NOMO-1 (cell line): ENCODE results near the gene TRIM14.
A peak's percentile ranks its signal among the peaks of the same experiment; 100 is the strongest.

Experiments
- DNase-seq, 2 experiments: peaks; one replicate each; lab custom pipeline; 2025; ENCODE audit not compliant: unreplicated experiment in 2 of 2; lab: John Stamatoyannopoulos, UW

The TRIM14 gene, protein sequence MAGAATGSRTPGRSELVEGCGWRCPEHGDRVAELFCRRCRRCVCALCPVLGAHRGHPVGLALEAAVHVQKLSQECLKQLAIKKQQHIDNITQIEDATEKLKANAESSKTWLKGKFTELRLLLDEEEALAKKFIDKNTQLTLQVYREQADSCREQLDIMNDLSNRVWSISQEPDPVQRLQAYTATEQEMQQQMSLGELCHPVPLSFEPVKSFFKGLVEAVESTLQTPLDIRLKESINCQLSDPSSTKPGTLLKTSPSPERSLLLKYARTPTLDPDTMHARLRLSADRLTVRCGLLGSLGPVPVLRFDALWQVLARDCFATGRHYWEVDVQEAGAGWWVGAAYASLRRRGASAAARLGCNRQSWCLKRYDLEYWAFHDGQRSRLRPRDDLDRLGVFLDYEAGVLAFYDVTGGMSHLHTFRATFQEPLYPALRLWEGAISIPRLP

GRCh38 chr9:98118640-98119601, at the start of gene TRIM14:
TRIM14 (minus strand) TSS chr9:98119222; CDS start chr9:98119188, 34 bp downstream.
- peak; percentile 57 to 71 for DNase-seq

DNA sequence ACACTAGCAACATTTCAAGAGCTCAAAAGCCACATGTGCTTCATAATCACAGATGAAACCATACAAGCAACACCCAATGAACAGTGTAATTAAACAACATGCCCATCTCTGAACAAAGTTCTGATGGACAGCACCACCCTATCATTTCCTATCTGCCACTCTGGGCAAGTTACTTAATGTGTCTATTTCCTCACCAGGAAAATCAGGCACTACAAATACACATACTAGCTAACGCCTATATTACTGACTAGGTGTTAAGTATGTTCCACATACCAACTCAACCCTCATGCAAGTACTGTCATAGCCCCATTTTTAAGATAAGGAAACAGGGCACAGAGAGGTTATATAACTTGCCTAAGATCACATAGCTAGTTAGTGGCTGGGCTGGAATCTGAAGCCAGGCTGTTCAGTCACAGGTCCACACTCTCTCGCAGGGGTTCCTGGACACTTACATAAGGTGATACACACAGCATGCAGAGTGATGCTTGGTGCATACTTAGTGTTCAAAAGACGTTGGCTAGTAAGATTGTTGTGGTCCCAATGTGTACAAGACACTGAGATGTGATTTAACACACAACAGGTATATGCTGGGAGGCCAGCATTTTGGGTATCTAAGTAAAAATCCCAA, 49.2 kb upstream of the TRIM14 start:
- DNase-seq = no peak

DNA sequence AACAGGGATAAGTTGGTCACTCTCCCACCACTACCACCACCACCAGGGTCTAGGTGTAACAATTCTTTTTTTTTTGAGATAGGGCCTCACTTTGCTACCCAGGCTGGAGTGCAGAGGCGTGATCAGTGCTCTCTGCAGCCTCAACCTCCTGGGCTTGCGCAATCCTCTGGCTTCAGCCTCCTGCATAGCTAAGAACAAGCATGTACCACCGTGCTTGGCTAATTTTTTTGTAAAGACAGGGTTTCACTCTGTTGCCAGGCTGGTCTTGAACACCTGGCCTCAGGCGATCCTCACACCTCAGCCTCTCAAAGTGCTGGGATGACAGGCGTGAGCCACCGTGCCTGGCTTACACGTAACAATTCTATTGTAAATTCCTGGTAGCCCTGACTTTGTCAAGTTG, 45.9 kb upstream of the TRIM14 start:
- no peak for DNase-seq

DNA sequence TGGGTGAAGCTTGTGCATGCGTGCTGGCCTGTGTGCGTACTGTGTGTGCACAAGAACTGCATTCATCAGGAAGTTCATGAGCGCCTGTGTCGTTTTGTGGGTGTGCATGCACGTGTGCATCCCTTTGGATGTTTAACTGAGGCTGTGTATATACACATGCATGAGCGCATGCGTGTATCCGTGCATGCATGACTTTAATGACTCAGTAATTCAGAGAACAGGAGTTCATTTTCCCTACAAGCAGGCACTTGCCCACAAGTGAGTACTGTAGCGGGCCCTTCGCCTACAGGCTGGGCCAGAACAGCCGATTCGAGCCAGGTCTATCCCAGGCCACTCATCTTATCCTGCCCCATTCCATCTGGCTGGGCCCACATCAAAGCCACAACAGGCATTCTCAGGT, 43.6 kb upstream of the TRIM14 start:
- DNase-seq = no peak

GRCh38 chr9:98161851-98162250, 42.8 kb upstream of the TRIM14 start:
- DNase-seq = no peak

- DNase-seq = no peak
Observed at GRCh38 chr9:98159790-98160189, 40.8 kb upstream of the TRIM14 start.

DNA sequence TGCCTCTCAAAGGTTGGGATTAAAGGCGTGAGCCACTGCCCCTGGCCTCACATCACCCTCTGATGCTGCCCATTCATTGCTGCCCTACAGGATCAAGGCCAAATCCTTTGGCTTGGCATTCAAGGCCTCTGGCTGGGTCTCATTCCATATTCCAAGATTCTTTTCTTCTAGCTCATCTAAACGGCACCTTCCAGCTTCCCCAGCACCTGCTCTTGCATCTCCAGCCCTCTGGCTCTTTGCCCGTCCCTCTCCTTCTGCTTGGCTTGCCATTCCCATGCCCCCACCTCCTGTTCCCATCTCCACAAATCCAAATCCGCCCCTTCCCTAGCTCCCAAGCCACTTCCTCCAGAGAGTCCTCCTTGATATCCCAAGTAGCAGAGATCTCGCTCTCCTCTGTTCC, 40.3 kb upstream of the TRIM14 start:
- no peak for DNase-seq

- DNase-seq = no peak
Observed at GRCh38 chr9:98158071-98158831, 39.2 kb upstream of the TRIM14 start.

DNA sequence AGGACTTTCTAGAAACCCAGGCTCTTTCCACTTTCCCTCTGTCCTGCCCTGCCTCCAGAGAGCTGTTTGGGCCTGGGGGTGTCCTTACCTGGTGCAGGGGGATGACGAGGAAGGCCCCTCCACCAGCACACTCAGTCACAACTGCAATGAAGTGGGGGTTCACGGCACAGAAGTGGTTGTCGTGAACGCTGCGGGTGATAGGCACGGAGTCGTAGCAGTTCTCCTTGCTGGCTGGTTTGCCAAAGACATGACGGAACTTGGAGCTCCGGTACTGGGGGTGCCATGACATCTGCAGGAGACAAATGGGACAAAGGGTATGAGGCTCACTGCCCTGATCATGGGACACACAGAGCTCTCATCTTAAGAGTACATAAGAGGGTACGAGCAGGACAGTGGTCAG, 38.4 kb upstream of the TRIM14 start:
- no peak for DNase-seq

GRCh38 chr9:98154678-98155077, 35.7 kb upstream of the TRIM14 start:
- no peak for DNase-seq

DNA sequence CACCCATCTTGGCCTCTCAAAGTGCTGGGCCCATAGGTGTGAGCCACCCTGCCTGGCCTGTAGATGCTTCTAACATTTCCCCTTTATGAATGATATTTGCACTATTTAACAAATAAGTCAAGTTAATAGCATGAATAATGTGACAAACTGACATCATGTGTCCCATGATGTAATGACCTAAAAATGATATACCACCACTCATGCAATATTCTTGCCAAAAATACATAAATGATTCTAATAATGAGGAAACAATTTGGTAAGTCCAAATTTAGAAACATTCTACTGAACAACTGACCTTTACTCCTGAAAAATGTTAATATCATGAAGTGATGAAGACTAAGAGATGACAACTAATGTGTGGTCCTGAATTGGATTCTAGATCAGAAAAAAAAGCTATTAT, 33.5 kb upstream of the TRIM14 start:
- no peak for DNase-seq

DNA sequence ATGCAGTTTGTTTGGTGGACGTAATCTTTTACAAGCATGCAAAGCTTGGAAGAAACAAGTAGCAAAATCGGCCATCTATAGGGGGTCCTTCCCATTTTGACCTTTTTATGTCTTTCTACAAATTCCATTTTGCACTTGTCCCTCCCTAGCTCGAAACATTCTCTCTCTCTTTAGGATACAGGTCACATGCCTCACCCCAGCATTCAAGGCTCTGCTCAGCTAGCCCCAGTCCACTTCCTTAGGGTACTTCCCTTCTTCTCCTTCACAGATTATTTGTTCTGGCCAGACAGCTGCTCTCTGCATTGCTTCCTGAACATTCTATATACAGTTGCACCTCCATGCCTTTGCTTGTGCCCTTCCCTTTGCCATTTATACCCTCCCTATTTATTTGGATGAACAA, 31.7 kb upstream of the TRIM14 start:
- DNase-seq = peak in 1 of 2 experiments; percentile 8

GRCh38 chr9:98150164-98150563, 31.1 kb upstream of the TRIM14 start:
- DNase-seq = no peak

- DNase-seq = no peak
Observed at GRCh38 chr9:98149422-98149821, 30.4 kb upstream of the TRIM14 start.

- no peak for DNase-seq
Observed at GRCh38 chr9:98148486-98148885, 29.5 kb upstream of the TRIM14 start.

DNA sequence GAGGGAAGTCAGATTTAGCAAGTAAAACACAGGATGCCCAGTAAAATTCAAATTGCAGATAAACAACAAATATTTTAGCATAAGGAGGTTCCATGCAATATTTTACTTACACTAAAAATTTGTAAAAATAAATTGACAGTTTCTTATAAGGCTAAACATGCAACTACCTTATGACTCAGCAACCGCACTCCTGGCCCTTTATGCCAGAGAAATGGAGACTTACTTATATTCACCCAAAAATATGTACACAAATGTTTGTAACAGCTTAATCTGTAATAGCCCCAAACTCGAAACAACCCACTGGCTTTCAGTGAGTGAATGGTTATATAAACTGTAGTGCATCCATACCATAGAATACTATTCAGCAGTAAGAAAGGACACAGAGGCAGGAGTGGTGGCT, 28.6 kb upstream of the TRIM14 start:
- peak in 1 of 2 experiments; percentile 18 for DNase-seq

DNA sequence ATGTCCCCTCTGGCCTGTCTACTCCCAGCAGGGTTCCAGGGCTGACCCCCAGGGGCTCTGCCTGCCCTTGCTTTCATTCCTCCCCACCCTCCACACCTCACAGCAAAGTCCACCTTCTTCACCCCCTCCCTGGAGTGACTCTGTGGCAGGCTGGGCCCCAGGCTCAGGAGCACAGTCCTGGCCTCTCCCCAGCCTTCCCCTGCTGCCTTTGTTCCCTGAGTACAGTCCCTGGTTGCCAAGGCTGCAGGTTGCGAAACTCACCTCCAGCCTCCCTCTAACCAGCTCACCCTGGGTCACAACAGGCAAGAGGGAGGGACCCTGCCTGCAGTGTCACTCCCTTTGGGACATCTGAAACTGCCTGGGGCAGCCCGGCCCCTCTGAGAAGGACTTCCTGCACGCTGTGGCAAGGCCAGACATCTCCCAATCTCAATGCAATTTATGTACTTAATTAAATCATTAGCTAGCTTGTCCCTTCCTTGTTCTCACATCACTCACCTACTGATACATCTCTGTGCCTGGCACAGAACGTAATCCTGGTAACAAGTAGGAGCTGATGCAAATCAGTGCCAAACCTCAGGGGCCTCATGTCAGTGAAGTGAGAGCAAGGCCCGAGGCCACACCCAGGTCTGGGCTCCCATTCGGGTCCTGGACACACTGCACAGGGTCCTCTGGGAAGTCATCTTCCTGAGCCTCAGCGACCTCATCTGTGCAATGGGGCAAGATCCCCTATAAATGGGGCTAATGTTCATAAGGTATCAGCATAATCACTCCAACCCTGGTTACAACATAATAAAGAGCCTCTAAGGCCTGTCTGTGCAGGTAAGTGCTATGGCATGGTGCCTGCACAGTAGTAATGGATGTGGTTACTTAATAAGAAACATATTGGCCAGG, 27.3 kb upstream of the TRIM14 start:
- DNase-seq = peak; percentile 85 to 89

- no peak for DNase-seq
Observed at GRCh38 chr9:98144631-98145030, 25.6 kb upstream of the TRIM14 start.

DNA sequence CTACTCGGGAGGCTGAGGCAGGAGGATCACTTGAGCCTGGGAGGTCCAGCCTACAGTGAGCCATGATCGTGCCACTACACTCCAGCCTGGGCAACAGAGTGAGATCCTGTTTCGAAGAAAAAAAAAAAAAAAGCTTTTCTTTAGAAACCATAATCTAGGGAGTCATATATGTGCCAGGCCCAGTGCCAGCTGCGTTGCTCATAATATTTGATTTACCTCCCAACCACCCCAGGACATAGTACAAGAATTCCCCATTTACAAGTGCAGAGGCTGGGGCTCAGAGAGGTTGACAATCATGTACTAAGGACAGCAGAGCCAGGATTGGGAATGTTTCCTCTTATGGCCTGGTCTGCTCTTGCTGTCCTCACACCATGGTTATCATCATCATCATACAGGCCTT, 25.1 kb upstream of the TRIM14 start:
- no peak for DNase-seq
